Astrocyte of the spinal cord (primary cell): ENCODE data around the gene ZCCHC13.
"Not testable (repeated sequence)": the region's sequence is repeated elsewhere in the genome, so short reads cannot be mapped to it uniquely, and the experiment has no call there.

Experiments
- DNase-seq: peaks from one replicate; pipeline ENCODE4 v3.0.0; 2011; ENCODE audit warnings: low read depth, low spot score
- H3K4me3 ChIP-seq: 2 replicates; pipeline ENCODE4 v1.5.1; 2011; ENCODE audit warnings: low read depth, mild to moderate bottlenecking, low read length, moderate library complexity
- in situ Hi-C: cut with HindIII; loops from 2 replicates; pipeline ENCODE4 v1.10.0; 2017; ENCODE audit warnings: low sequenced_read_pairs
- TF ChIP-seq, protein P1 (sequence below): IDR thresholded peaks from 2 replicates; pipeline ENCODE4 v1.5.1; 2012; ENCODE audit warnings: low read depth, mild to moderate bottlenecking, low read length, inconsistent platforms

Gene ZCCHC13

DNA sequence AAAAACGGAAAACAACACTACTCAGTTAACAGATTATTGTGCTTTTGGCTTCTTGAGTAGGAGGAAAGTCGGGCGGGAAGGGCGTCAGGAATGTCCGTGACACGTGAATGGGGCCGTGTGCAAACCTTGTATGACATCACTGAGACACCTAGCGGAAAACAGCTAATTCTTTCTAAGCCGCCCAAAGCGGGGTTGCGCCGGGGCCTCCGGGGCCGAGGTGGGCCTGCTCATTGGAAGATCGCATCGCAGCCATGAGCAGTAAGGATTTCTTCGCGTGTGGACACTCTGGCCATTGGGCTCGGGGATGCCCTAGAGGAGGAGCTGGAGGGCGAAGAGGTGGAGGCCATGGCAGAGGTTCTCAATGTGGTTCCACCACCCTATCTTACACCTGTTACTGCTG is at the start of gene ZCCHC13:
Gene ZCCHC13, plus strand, starts transcription at position 165 of the 400 bp plus-strand sequence. Its CDS starts 87 bp downstream, at position 252.
- TF ChIP-seq, protein P1, sequence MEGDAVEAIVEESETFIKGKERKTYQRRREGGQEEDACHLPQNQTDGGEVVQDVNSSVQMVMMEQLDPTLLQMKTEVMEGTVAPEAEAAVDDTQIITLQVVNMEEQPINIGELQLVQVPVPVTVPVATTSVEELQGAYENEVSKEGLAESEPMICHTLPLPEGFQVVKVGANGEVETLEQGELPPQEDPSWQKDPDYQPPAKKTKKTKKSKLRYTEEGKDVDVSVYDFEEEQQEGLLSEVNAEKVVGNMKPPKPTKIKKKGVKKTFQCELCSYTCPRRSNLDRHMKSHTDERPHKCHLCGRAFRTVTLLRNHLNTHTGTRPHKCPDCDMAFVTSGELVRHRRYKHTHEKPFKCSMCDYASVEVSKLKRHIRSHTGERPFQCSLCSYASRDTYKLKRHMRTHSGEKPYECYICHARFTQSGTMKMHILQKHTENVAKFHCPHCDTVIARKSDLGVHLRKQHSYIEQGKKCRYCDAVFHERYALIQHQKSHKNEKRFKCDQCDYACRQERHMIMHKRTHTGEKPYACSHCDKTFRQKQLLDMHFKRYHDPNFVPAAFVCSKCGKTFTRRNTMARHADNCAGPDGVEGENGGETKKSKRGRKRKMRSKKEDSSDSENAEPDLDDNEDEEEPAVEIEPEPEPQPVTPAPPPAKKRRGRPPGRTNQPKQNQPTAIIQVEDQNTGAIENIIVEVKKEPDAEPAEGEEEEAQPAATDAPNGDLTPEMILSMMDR = no peak
- in situ Hi-C loops = no loop called here
- no peak within 1 kb of the TSS for H3K4me3 ChIP-seq
- no peak for DNase-seq

DNA sequence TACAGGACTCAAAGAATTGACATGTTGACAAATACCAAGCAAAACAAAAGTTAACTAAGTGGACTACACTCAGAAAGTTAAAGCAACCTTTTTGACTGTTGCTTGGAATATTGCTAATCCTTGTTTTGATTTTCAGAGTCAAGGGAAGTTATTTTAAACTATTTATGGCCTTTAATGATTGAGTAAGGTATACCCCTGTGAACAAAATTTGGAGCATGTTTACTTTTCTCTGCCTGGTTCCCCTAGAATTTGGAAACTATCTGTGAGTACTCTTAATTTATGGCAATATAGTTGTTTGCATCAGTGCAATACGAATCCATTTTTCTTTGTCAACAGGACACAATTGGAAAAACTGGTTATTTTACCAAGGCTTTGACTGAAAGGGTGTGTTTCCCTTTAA is 45.9 kb upstream of the ZCCHC13 start:
- in situ Hi-C loops, H3K4me3 ChIP-seq, DNase-seq: not testable (repeated sequence)

DNA sequence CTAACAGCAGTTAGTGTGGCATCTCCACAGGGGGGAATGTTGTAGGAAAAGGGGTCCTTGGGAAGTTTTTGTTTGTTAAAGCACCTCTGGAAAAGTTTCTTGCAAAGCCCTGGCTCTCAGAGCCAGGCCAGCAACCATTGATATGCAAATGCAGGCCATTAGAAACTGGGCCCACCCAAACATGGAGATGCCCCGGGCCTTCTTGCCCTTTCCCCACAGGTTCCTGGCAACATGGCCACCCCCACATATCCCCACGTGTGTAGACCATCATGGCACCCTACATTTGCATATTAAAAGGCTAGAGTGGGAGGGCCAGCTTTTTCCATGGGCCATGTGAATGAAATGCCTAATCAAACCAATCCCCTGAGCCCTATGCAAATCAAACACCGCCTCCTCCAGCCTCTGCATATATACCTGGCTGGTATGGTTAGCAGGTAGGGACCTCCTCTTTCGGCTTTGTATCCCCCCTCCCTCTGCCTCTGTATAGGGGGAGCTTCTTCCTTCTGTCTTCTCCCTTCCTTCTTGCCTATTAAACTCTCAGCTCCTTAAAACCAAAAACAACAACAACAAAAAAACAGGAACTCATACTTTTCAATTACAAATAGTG is 44.0 kb upstream of the ZCCHC13 start:
- in situ Hi-C loops = no loop called here
- TF ChIP-seq, protein P1 = no peak
- no peak for DNase-seq
- H3K4me3 ChIP-seq = no peak overlapping the region

DNA sequence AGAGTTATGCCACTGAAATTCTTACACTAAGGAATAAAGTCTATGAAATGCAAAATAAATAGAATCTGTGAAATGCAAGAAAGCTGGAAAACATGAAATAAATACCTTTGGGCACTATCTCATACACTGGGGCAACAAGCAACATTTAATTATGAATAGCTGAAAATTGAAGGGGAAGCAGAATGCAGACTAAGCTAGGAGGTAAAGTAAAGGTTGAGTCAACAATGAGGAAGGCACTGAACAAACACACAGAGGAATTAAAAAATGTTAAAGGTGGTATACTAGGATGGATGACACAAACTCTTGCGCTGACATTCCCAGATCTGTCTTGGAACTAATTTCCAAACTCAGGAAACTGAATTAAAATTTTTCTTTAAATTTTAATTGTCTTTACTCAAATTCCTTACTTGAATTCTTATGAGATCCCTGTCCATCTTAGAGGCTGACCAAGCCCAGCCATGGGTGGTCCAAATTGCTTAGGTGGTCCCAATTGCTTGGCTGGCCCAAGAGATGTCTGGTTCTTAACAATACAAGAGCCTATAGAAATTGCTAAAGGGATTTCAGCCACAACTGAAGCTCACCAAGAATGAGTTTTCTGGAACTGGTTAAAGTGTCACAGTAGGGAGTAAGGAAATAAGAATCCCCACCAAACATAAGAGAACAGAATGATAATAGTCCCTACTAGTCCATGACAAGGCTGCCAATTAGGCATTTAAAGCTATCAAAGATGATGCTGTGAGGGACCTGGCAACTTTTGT is 41.3 kb upstream of the ZCCHC13 start:
- no peak for DNase-seq
- TF ChIP-seq, protein P1 = no peak
- no peak overlapping the region for H3K4me3 ChIP-seq
- in situ Hi-C loops = no loop called here

DNA sequence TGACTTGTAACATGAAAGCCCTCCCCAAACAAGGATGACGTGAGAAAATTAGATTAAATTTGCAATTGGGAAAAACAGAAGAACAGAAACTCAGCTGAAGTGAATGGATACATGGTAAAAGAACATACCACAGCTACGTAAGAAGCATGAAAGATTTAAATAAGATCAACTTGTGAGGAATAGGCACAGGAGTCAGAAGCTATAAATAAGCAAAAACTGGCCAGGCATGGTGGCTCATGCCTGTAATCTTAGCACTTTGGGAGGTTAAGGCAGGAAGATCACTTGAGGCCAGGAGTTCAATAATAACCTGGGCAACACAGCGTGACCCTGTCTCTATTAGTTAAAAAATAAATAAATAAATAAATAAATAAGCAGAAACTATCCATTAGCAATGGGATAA is 33.6 kb upstream of the ZCCHC13 start:
- TF ChIP-seq, protein P1 = no peak
- in situ Hi-C loops = no loop called here
- DNase-seq = no peak
- H3K4me3 ChIP-seq = no peak overlapping the region

DNA sequence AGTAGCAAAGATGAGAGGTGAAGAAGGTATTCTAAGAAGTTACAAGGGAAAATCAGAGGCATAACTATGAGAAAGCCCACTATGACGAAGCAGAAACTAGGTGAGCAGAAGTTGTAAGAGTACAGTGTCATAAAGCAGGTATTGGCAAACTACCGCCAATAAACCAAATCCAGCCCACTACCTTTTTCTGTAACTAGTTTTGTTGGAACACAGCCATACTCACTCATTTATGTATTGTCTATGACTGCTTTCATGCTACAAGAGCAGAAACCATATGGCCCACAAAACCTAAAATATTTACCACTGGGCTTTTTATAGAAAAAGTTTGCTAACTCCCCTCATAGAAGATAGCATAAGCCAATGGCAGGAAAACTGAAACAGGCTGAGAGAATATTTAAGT is 31.8 kb upstream of the ZCCHC13 start:
- TF ChIP-seq, protein P1 = no peak
- no peak overlapping the region for H3K4me3 ChIP-seq
- in situ Hi-C loops = no loop called here
- no peak for DNase-seq

DNA sequence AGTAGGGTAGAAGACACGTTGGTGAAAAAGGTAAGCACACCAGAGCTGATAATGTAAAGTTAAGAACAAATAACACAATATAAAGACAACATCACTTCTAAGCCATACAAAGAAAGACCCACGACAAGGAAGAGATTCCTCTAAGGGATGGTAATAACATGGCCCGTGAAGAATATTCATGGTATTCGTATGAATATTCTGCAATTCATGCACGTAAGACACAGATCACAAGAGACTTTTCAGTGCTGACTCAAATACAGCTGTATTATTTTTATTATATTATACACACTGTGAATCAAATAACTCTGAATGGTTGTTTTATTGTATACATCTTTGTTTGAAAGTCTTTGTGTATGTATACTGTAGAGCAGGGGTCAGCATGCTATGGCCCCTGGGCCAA is 29.5 kb upstream of the ZCCHC13 start:
- TF ChIP-seq, protein P1 = no peak
- DNase-seq = no peak
- in situ Hi-C loops = no loop called here
- H3K4me3 ChIP-seq = no peak overlapping the region
